Heart left ventricle (tissue), 16 donors: ENCODE data around the gene FBXO17. TPM values are rescaled to one million over a fixed set of nuclear protein-coding genes. Genes with fewer than 3 reads are reported as not detected.
"Not testable (repeated sequence)": the region's sequence is repeated elsewhere in the genome, so short reads cannot be mapped to it uniquely, and the experiment has no call there.

ENCODE experiments used
- ATAC-seq, 4 donors: fragments of 200-7000 bp; cut with Tn5 transposase; one replicate each; pipeline ENCODE4 v1.9.1; 2020 to 2022; ENCODE audit warnings: moderate library complexity in 4 of 4, mild to moderate bottlenecking in 3 of 4, moderate number of reproducible peaks in 1 of 4
- DNase-seq, 5 donors: peaks; one replicate each; pipeline ENCODE4 v3.0.0-alpha.2; 2020
- H3K27ac ChIP-seq, 12 donors: fragments of 200-600 bp; sonication (generic) in 4 of 12; one replicate each; pipeline versions ENCODE4 v1.5.0 to v1.8.0; 2016 to 2022; ENCODE audit warnings: mild to moderate bottlenecking in 2 of 12
- H3K27me3 ChIP-seq, 9 donors: fragments of 200-600 bp; sonication (generic) in 2 of 9; one replicate each; pipeline versions ENCODE4 v1.5.1 to v1.8.0; 2016 to 2022; ENCODE audit warnings: mild to moderate bottlenecking in 3 of 9
- H3K36me3 ChIP-seq, 9 donors: fragments of 200-600 bp; sonication (generic) in 2 of 9; one replicate each; pipeline versions ENCODE4 v1.5.0 to v1.8.0; 2018 to 2022; ENCODE audit warnings: mild to moderate bottlenecking in 2 of 9
- H3K4me1 ChIP-seq, 12 donors: fragments of 200-600 bp; sonication (generic) in 4 of 12; one replicate each; pipeline versions ENCODE4 v1.5.0 to v1.8.0; 2016 to 2022; ENCODE audit warnings: mild to moderate bottlenecking in 3 of 12
- H3K4me3 ChIP-seq, 12 donors: fragments of 200-600 bp; sonication (generic) in 4 of 12; one replicate each; pipeline versions ENCODE4 v1.5.0 to v1.8.0; 2017 to 2022; ENCODE audit warnings: mild to moderate bottlenecking in 9 of 12, moderate library complexity in 4 of 12
- H3K9me3 ChIP-seq, 12 donors: fragments of 200-600 bp; sonication (generic) in 4 of 12; one replicate each; pipeline versions ENCODE4 v1.5.0 to v1.8.0; 2016 to 2022; ENCODE audit warnings: mild to moderate bottlenecking in 1 of 12
- POLR2A ChIP-seq, 2 donors: fragments of 450-650 bp; IDR thresholded peaks; one replicate each; pipeline ENCODE4 v1.6.1; 2017; ENCODE audit warnings: antibody characterized with exemption in 2 of 2, mild to moderate bottlenecking in 2 of 2, moderate library complexity in 2 of 2
- WGBS, 4 donors: extraction: QIAGEN DNeasy Blood & Tissue Kit in 2 of 4; methylation state at CpG; one replicate each; pipeline versions ENCODE4 v1.1.5 to v1.1.7; 2013 to 2018; 5-methylcytosine and 5-hydroxymethylcytosine counted together
- intact Hi-C, 10 donors: fragments of 100-400 bp; cut with DNase I; formaldehyde crosslinking; loops; one replicate each; pipeline versions ENCODE4 v1.11.1 to v1.14.2; 2022
- polyA plus RNA-seq, 2 donors: library from polyadenylated mRNA; stranded (reverse); fragments of 200-250 nt; gene quantifications; one replicate each; pipeline ENCODE4 v1.2.3, GENCODE V29; 2013
- total RNA-seq, 9 donors: library from RNA; depleted of rRNA in 2 of 9; stranded (reverse); fragments of >200 nt in 2 of 9; fragmentation: NEBNext Ultra II Directional in 3 of 9; extraction: Animal tissue kit (Norgen Biotek cat#: 25700) in 3 of 9; gene quantifications; one replicate each; pipeline versions ENCODE4 v1.1.0 to v1.2.4, GENCODE V29; 2016 to 2023
- TF ChIP-seq, protein P1 (sequence below), 12 donors: fragments of 200-600 bp; sonication (generic) in 4 of 12; IDR thresholded peaks; one replicate each; pipeline versions ENCODE4 v1.5.0 to v1.8.0; 2018 to 2022; ENCODE audit warnings: antibody characterized with exemption in 12 of 12, mild to moderate bottlenecking in 5 of 12
- donor health status: ischemic (EF 13 %, LVEDD 7.1; RV severe dilation, severe dysfunction).
- donor health status: healthy with polysubstance abuse.
- donor health status: DM: no; HTN: yes; CAD: no.
- donor health status: DM: no; HTN: no; CAD: no.
- donor health status: ischemic (EF 25% LVEDD 6.9; RV normal size, moderate dysfunction).
- donor health status: ischemic (EF 25% LVEDD 5.7; RV mildly dilated, moderate dysfunction).
- donor health status: healthy.
- donor health status: DM: yes; HTN: yes; CAD: no.
- donor health status: ischemic (EF 35%, LVEDD 5.7; RV mildly dilated, moderate dysfunction).
- donor health status: nonischemic (EF 11% LVEDD 7.7; RV severe dilation, severe dysfunction).
- donor health status: DM: yes; HTN: yes; CAD: no.
- donor health status: PGD.
- donor health status: ischemic (EF 29% LVEDD 5.4; RV normal size, mild dysfunction).
- donor health status: nonischemic (EF 23%, LVEDD 6.1; RV moderate dilation, normal function).

The FBXO17 gene
- total and polyA plus RNA-seq, 11 donors: 1.2 to 4.9 (median 2.4) TPM

DNA sequence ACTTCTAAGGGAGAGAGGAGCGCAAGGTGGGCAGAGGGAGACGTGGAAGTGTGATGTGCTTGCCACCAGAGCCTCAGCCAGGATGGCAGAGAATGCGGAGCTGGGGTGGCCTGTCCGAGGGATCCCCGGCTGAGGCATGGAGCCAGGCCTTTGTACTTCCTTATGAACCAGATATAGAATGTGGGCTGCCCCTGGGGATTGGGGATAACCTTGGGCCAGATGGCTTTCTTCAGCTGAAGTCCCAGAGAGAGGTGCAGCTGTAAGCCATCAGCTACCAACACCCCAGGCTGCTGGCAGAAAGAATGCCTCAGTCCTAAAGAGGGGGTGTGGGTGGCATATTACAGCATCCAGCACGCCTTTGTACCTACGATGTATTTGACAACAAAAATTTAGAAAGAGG lies 25.5 kb upstream of the FBXO17 start:
- ATAC-seq (no peak), DNase-seq (no peak)
- intact Hi-C loops: no loop called here
- WGBS, 4 donors: 23 to 41% (median 34%) methylated on average over 7 of the region's 7 CpGs
- H3K36me3 ChIP-seq: no peaks in the 10 kb centered on the region
- TF ChIP-seq, protein P1, sequence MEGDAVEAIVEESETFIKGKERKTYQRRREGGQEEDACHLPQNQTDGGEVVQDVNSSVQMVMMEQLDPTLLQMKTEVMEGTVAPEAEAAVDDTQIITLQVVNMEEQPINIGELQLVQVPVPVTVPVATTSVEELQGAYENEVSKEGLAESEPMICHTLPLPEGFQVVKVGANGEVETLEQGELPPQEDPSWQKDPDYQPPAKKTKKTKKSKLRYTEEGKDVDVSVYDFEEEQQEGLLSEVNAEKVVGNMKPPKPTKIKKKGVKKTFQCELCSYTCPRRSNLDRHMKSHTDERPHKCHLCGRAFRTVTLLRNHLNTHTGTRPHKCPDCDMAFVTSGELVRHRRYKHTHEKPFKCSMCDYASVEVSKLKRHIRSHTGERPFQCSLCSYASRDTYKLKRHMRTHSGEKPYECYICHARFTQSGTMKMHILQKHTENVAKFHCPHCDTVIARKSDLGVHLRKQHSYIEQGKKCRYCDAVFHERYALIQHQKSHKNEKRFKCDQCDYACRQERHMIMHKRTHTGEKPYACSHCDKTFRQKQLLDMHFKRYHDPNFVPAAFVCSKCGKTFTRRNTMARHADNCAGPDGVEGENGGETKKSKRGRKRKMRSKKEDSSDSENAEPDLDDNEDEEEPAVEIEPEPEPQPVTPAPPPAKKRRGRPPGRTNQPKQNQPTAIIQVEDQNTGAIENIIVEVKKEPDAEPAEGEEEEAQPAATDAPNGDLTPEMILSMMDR (IDR thresholded peaks at IDR 0.05): no peak
- no peak for TF ChIP-seq POLR2A (IDR thresholded peaks at IDR 0.05)
- no peaks in the 10 kb centered on the region for H3K4me1 ChIP-seq
- peaks cover 0 to 21% (median 0%) of the 10 kb centered on the region in 9 donors for H3K27me3 ChIP-seq
- no peak overlapping the region for H3K27ac ChIP-seq
- H3K9me3 ChIP-seq: no peaks in the 10 kb centered on the region
- H3K4me3 ChIP-seq: no peak overlapping the region

DNA sequence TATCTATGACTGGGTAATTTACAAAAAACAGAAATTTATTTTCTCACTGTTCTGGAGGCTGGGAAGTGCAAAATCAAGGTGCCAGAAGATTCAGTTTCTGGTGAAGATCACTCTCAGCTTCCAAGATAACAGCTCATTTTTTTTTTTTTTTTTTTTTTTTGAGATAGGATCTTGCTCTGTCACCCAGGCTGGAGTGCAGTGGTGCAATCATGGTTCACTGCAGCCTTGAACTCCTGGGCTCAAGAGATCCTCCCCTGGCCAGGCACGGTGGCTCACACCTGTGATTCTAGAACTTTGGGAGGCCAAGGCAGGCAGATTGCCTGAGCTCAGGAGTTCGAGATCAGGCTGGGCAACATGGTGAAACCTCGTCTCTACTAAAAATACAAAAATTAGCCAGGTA lies 22.0 kb upstream of the FBXO17 start:
- ATAC-seq, H3K27ac ChIP-seq, H3K36me3 ChIP-seq, intact Hi-C loops, DNase-seq, H3K4me1 ChIP-seq, H3K4me3 ChIP-seq, H3K9me3 ChIP-seq: not testable (repeated sequence)
- H3K27me3 ChIP-seq: peaks cover 0 to 16% (median 0%) of the 10 kb centered on the region in 9 donors
- 76 to 95% (median 82%) methylated on average over 3 of the region's 3 CpGs for WGBS, 4 donors

DNA sequence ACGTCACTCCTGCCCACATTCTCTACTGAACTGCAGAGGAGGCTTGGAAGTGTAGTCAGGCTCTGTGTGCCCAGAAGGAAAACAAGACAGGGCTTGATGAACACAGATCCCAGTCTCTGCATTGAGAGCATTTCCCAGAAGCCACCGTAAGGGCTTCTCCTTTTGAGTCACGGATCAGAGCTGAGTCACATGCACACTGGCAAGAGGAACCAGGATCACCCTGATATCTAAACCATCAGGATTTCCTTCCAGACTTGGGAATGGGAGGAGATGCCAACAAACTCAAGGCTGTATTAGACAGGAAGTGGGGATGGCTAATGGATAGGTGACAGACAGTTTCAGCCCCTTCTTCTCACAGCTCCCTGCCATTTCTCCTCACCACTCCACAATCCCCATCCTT lies 17.7 kb upstream of the FBXO17 start:
- 51 to 69% (median 58%) methylated on average over 3 of the region's 3 CpGs for WGBS, 4 donors
- Histone ChIP-seq H3K9me3 (no peaks in the 10 kb centered on the region), H3K27ac (no peak overlapping the region), H3K27me3 (peaks cover 0 to 17% (median 0%) of the 10 kb centered on the region in 9 donors), H3K36me3 (no peaks in the 10 kb centered on the region), H3K4me1 (no peaks in the 10 kb centered on the region), H3K4me3 (no peak overlapping the region)
- TF ChIP-seq, protein P1 (IDR thresholded peaks at IDR 0.05): no peak
- no peak for TF ChIP-seq POLR2A (IDR thresholded peaks at IDR 0.05)
- DNase-seq (no peak), ATAC-seq (no peak)
- intact Hi-C loops: no loop called here

DNA sequence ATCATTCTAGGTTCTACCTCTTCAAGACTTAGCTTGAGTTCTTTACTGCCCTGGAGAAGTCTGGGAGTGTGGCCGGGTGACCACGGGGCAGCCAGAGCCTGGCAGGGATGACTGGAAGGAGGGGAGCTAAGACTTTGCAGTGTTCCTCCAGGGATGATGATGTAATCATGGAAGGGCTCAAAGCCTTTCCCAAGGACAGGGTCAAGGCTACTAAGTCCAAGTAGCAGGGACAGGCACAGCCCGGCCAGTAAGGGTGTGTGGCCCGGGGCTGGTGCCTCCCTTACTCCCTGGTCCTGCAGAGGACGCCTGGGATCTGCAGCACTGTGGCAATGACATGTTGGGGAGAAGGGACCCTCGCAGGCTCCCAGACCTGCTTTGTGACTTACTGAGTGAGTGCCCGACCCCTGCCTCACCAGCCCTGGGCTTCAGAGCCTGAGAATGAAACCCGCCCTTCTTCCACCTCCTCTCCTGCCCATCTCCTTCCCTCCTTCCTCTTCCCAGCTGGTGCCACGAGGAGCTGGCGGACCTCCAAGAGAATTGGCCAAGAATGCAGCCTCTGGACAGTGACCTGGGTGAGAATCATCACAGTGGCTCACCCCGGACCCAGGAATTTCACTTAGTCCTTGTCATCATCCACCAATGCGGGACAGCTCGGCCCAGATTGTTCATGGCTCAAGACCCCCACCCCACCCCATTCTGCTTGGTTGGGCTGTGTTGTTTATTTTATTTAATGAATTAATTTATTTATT lies 15.6 kb upstream of the FBXO17 start:
- DNase-seq: no peak
- 65 to 71% (median 68%) methylated on average over 10 to 13 of the region's 13 CpGs for WGBS, 4 donors
- Histone ChIP-seq H3K27ac (no peak overlapping the region), H3K4me3 (no peak overlapping the region), H3K4me1 (no peaks in the 10 kb centered on the region), H3K36me3 (no peaks in the 10 kb centered on the region), H3K27me3 (peaks cover 0 to 17% (median 0%) of the 10 kb centered on the region in 9 donors), H3K9me3 (no peaks in the 10 kb centered on the region)
- ATAC-seq: peak in 1 of 4 donors; percentile 44
- intact Hi-C loops: no loop called here
- TF ChIP-seq POLR2A (IDR thresholded peaks at IDR 0.05): no peak

DNA sequence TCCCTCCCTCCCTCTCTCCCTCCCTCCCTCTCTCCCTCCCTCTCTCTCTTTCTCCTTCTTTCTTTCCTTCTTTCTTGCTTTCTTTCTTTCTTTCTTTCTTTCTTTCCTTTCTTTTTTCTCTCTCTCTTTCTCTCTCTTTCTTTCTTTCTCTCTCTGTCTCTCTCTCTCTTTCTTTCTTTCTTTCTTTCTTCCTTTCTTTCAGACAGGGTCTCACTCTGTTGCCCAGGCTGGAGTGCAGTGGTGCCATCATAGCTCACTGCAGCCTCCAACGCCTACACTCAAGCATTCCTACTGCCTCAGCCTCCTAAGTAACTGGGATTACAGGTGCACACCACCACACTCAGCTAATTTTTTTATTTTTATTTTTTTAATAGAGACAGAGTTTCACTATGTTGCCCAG lies 14.1 kb upstream of the FBXO17 start:
- H3K27ac ChIP-seq: not testable (repeated sequence)

More for the DNA sequence above, 14.1 kb upstream of the FBXO17 start:
- intact Hi-C loops, H3K36me3 ChIP-seq, DNase-seq, H3K4me1 ChIP-seq, ATAC-seq, H3K4me3 ChIP-seq, H3K9me3 ChIP-seq: not testable (repeated sequence)
- peaks cover 0 to 17% (median 0%) of the 10 kb centered on the region in 9 donors for H3K27me3 ChIP-seq
- WGBS, 4 donors: 69 to 80% (median 75%) methylated on average over 1 of the region's 1 CpG
